Inflammatory macrophage (primary cell): ENCODE measurements around the gene ADGRG6.

Source experiments
- DNase-seq, 2 donors: peaks; one replicate each; pipeline ENCODE4 v3.0.0-alpha.2; 2020 to 2022

ADGRG6 gene

DNA sequence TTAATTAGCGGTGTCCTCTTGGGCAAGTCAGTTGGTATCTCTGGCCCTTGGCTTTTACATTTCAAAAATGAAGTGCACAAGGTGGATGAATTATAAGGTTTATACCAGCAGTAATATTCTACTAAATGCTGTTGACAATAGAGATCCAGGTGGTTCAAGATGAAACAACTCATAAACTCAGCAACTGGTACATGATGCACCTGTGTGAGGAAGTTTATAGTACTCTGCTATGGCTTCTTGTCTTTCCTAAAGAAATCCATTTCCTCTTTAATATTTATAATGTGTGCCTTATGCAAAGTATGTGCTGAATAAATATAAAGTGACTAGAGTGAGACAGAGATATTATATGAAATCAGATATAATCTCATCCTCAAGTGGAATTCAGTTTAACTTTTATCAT is 48.5 kb downstream of the ADGRG6 start:
- DNase-seq: no peak

DNA sequence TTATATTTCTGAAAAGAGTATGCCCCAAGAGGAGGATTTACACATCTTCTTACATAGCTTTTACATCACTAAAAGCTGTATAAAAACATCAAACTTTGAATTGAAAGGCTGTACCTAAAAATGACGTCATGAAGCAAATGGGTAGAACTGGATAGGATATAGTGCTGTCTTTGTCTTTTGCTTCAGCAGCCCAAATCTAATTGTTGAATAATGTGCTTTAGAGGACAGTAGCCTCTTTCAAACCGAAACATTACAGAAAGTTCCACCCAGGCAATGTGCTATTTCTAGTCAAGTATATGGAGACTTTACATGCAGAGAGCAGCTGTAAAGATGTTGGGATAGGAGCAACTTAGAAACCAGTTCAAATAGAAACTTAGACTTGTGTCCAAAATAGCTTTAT is 51.9 kb downstream of the ADGRG6 start:
- DNase-seq: no peak

GRCh38 chr6:142354650-142355049 is 52.8 kb downstream of the ADGRG6 start:
- DNase-seq: no peak

GRCh38 chr6:142355520-142356174 is 53.8 kb downstream of the ADGRG6 start:
- no peak for DNase-seq

- DNase-seq: no peak
Measured at GRCh38 chr6:142356201-142356883, 54.5 kb downstream of the ADGRG6 start.

DNA sequence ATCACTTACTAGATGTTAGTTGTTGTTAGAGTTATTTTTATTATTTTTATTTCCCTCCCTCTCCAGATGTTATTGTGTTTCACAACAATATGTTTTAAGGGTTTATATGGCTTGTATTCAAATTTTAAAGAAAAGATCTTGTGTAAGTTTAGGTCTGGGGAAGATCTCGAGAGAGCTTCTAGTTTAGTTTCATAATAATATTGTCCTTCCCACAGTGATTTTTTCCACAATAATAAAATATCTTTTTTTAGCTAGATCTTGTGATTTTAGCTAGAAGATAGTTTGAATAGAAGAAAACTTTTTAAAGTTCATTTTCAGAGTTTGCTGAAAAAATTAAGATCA is 55.0 kb downstream of the ADGRG6 start:
- DNase-seq: no peak

DNA sequence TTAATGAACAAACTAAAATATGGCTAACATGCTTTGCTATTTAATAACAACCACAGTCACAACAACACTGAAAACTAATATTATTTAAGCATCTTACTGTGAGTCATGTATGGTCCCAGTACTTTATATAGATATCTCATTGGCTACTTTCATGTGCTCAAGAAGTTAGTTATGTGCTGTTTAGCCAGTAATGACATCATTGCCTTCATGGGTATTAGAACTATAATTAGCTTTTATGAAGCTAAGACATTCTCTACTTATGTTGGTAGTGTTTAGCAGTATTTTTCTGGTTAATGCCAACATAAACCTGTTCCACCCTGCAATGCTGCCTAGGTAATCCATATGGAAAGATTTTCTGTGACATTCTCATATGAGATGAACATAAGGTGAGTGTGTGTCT is 56.1 kb downstream of the ADGRG6 start:
- DNase-seq: no peak

- no peak for DNase-seq
Measured at GRCh38 chr6:142359271-142359960, 57.6 kb downstream of the ADGRG6 start.

DNA sequence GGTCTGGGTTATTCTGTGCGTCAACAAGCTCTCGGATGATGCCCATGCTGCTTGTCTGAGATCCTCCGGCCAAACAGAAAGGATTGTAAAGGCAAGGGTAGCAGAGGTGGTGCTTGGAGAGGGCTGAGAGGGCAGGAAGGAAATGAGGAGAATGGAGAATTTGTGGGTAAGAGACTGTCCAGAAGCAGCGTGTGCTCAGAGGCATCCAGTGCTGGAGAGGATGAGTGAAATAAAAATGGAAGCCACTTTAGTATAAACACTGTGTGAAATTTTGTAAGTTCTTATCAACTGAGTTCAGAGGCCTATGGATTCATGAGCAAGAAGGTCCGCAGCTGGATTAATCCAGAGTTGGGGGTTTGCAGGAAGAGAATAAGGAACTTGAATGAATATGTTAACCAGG is 59.5 kb downstream of the ADGRG6 start:
- DNase-seq: no peak

- DNase-seq: no peak
Measured at GRCh38 chr6:142361779-142362750, 60.3 kb downstream of the ADGRG6 start.

DNA sequence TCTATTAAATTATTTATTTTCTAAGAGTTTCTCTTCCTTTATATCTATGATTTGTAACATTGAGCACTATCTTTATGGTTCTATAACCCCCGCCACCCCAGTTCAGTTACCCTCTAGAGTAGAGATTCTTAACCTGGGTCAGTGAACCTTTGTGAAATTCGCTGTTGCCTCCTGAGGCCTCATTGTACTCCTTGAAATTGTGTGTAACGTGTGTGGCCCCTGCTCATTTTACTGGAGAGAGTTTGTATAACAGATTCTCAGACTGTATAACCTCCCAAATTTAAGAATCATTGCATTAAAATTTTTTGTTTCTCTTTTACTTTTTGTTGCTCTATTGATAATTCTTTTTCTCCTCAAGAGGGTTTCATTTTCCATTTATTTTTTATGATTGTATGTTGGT is 65.3 kb downstream of the ADGRG6 start:
- DNase-seq: no peak

DNA sequence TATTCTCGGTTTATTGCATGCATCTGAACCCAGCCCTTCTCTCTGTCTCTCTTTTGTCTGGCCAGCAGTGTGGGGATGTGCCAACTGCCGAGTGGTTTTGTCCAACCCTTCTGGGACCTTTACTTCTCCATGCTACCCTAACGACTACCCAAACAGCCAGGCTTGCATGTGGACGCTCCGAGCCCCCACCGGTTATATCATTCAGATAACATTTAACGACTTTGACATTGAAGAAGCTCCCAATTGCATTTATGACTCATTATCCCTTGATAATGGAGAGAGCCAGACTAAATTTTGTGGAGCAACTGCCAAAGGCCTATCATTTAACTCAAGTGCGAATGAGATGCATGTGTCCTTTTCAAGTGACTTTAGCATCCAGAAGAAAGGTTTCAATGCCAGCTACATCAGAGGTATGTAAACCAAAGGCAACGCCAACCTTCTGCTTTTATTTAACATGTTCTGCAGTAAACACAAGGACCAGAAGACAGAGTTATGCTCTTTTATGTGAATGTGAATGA is 65.8 kb downstream of the ADGRG6 start:
- no peak for DNase-seq

DNA sequence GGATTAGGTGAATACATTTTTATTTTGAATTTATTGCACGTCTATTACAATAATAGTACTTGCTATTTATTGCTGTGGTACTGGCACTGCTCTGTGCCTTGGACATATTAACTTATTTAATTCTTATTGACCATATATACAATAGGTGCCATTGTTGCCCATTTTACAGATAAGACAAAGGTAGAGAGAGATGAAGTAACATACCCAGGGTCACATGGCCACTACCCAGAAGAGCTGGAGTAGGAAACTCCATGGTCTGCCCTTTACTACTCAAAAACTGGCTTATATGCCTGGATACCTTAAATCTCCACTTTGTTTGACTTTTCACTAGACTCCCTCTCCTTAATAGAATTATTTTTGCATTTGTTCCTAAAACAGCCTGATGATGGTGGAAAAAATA is 67.5 kb downstream of the ADGRG6 start:
- DNase-seq: no peak

- DNase-seq: no peak
Measured at GRCh38 chr6:142372348-142372747, 70.5 kb downstream of the ADGRG6 start.

DNA sequence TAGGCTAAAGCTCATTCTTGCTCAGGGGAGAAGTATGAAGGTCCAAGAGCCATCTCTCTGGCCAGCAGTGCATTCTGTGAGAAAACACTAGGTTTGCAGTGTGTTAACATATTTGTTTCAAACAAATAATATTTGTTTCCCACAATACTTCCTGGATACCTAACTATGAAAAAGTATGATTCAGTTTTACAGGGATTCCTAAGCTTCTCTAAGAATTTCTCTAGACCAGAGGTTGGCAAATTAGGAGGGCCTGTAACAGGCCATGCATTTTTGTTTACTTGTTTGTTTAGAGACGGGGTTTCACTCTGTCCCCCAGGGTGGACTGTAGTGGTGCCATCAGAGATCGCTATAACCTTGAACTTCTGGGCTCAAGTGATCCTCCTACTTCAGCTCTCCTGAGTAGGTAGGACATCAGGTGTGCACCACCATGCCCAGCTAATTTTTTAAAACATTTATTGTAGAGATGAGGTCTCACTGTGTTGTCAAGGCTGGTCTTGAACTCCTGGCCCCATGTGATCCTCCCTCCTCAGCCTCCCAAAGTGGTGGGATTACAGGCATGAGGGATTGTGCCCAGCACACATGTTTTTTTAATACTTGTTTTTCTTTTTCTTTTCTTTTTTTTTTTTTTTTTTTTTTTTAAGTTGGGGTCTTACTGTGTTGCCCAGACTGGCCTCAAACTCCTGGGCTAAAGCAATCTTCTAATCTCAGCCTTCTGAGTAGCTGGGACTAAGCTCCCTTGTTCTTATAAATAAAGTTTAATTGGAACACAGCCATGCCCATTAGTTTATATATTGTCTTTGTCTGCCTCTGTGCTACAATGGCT is 71.7 kb downstream of the ADGRG6 start:
- no peak for DNase-seq

GRCh38 chr6:142374091-142374770 is 72.4 kb downstream of the ADGRG6 start:
- no peak for DNase-seq

DNA sequence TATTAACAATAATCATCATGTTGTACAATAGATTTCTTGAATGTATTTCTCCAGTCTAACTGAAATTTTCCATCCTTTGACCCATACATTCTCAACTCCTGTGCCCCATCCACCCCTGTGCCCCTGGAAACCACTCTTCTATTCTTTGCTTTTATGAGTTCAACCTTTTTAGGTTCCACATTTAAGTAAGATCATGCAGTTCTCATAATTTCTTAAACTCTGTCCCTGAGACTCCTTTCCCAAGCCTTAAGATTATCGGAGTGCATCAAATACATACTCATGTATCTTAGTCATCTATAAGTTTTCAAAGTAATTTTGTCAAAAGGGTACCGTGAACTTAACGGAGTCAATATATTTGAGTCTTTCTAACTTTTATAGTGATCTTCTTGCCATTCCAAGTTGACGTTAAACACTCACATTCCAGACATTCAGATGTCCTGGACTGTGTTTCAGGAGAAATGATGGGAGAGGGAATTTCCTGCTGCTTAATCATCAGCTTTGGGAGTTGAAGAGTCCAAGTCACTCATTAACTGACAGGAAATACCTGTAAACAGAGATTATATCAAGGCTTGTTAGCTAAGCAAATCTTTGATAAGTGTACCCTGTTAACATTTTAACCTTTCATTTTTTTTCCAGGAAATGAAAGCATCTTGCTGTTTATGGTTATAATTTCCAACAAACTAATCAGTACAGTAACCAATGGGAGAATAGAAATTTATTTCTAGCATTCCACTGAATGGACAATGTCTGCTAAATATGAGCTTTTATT is 73.3 kb downstream of the ADGRG6 start:
- DNase-seq: no peak

DNA sequence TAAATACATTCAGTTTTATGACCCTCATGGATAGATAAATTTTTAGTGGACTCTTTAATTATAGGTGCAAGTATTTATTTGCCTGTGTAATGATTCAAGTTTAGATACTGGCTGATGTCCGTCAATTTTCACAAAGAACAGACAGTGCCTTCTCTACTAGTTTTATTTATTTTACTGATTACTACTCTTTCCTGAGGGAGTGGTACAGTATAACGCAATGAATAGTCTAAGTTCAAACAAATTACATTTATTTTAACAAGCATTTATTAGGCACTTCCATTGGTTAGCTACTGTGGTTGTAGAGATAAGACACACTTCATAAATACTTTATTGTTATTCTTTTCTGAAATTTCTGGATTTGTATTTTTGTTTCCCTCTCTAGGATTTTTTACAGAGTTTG is 74.3 kb downstream of the ADGRG6 start:
- no peak for DNase-seq

GRCh38 chr6:142376800-142377496 is 75.1 kb downstream of the ADGRG6 start:
- DNase-seq: no peak

DNA sequence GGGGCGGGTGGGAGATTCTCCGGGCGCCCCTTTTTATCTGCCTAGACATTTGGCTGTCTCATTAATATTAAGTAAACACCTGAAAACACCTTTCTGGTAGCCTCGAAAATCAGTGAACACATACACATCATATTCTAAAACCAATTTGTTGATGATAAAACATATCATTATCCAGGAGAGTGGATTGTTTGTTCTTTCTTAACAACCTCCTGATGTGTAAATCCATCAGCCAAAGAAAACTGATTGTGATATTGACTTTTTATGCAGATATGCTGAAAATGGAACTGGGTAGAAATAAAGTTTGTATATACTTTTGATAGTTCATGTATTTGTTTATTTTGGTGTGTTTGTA is 75.7 kb downstream of the ADGRG6 start:
- DNase-seq: no peak
